BLaER1 treated with 17β-estradiol and CSF1 and Interleukin-3, amounts not matched to agents 10 nM and 100 nM (cell line): Measurements from ENCODE around the gene STRADB.

Experiments
- H3K27ac ChIP-seq, 11 experiments: shearing (Covaris generic); formaldehyde crosslinking; 2 replicates each; pipeline ENCODE4 v1.8.1; 2022
- H3K27me3 ChIP-seq, 11 experiments: shearing (Covaris generic); formaldehyde crosslinking; 2 replicates each; pipeline ENCODE4 v1.8.1; 2022
- H3K36me3 ChIP-seq, 11 experiments: shearing (Covaris generic); formaldehyde crosslinking; 2 replicates each; pipeline ENCODE4 v1.8.1; 2022
- H3K4me1 ChIP-seq, 10 experiments: shearing (Covaris generic); formaldehyde crosslinking; 2 replicates each; pipeline ENCODE4 v1.8.1; 2022
- H3K4me2 ChIP-seq, 11 experiments: shearing (Covaris generic); formaldehyde crosslinking; 2 replicates each; pipeline ENCODE4 v1.8.1; 2022
- H3K4me3 ChIP-seq, 10 experiments: shearing (Covaris generic); formaldehyde crosslinking; 2 replicates each; pipeline ENCODE4 v1.8.1; 2022
- H3K9ac ChIP-seq, 11 experiments: shearing (Covaris generic); formaldehyde crosslinking; 2 replicates each; pipeline ENCODE4 v1.8.1; 2022
- H3K9me3 ChIP-seq, 11 experiments: shearing (Covaris generic); formaldehyde crosslinking; replicated peaks in 1 of 11; 2 replicates each; pipeline ENCODE4 v1.8.1; 2022
- H4K20me1 ChIP-seq, 11 experiments: shearing (Covaris generic); formaldehyde crosslinking; 2 replicates each; pipeline ENCODE4 v1.8.1; 2022
- Cebpa-rat ChIP-seq, 11 experiments: shearing (Covaris generic); IDR thresholded peaks; 2 replicates each; pipeline ENCODE4 v1.8.1; 2022

Gene STRADB

GRCh38 chr2:201490291-201490690, 38.8 kb downstream of the STRADB start:
- Histone ChIP-seq H3K36me3 (no peaks in the 10 kb centered on the region), H3K4me3 (no peak overlapping the region), H3K9ac (no peak overlapping the region), H3K27me3 (no peaks in the 10 kb centered on the region), H3K27ac (no peak overlapping the region), H3K4me2 (no peak overlapping the region), H3K4me1 (peaks cover 0 to 6% (median 0%) of the 10 kb centered on the region in 10 experiments; a peak in 2 of 20 replicates), H3K9me3 (no peaks in the 10 kb centered on the region), H4K20me1 (no peaks in the 10 kb centered on the region)
- TF ChIP-seq Cebpa-rat (IDR thresholded peaks at IDR 0.05): no peak

DNA sequence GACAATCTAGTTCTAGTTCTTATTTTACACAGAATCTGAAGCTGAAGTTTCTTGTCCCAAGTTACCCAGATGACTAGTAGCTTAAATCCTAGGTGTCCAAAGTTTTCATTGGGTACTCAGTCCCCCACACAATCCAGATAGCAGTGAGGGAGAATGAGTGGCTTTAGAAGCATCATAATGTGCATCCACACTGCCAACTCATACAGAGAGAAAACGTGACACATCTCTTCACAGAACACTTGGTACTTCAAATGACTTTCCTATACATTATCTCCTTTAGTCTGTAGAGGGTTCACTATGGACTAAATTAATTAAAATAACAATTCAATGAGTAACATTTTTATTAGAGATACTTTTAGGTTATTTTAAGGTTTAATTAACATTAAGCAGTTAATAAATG, 45.2 kb downstream of the STRADB start:
- Histone ChIP-seq H3K9ac (no peak overlapping the region), H3K4me3 (no peak overlapping the region), H3K27me3 (no peaks in the 10 kb centered on the region), H3K9me3 (peaks cover 1 to 4% (median 3%) of the 10 kb centered on the region in 11 experiments; a peak in 17 of 22 replicates), H3K27ac (no peak overlapping the region), H4K20me1 (no peaks in the 10 kb centered on the region), H3K4me2 (no peak overlapping the region), H3K4me1 (no peaks in the 10 kb centered on the region), H3K36me3 (no peaks in the 10 kb centered on the region)
- no peak for TF ChIP-seq Cebpa-rat (IDR thresholded peaks at IDR 0.05)

DNA sequence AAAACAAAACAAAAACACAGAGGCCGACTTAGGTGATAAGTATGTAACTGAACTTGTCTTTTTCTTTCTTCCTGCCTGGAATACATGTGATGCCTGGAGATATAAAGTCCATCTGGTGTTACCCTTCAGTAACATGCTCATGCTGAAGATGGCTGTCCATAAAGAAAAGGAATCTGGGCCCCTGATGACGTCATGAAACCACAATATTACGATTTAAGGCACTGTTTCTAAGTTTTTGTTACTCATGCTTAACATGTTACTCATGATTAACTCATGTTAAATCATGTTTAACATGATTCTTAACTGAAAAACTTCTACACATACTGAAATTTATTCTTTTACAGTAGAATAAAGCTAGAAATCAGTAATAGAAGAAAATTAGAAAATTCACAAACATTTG, 49.0 kb downstream of the STRADB start:
- Histone ChIP-seq H3K9me3 (peaks cover 30 to 41% (median 33%) of the 10 kb centered on the region in 11 experiments), H3K4me3 (no peak overlapping the region), H3K4me1 (no peaks in the 10 kb centered on the region), H4K20me1 (no peaks in the 10 kb centered on the region), H3K27ac (no peak overlapping the region), H3K36me3 (no peaks in the 10 kb centered on the region; a peak in 2 of 22 replicates), H3K27me3 (no peaks in the 10 kb centered on the region), H3K9ac (no peak overlapping the region), H3K4me2 (no peak overlapping the region)
- no peak for TF ChIP-seq Cebpa-rat (IDR thresholded peaks at IDR 0.05)

GRCh38 chr2:201502713-201503112, 51.2 kb downstream of the STRADB start:
- Histone ChIP-seq H3K9me3 (peaks cover 30 to 51% (median 36%) of the 10 kb centered on the region in 11 experiments), H3K36me3 (no peaks in the 10 kb centered on the region; a peak in 2 of 22 replicates), H4K20me1 (no peaks in the 10 kb centered on the region), H3K4me1 (no peaks in the 10 kb centered on the region), H3K27me3 (no peaks in the 10 kb centered on the region), H3K4me3 (no peak overlapping the region), H3K4me2 (no peak overlapping the region), H3K9ac (no peak overlapping the region), H3K27ac (no peak overlapping the region)
- no peak for TF ChIP-seq Cebpa-rat (IDR thresholded peaks at IDR 0.05)

GRCh38 chr2:201507725-201508124, 56.2 kb downstream of the STRADB start:
- no peak overlapping the region for H3K9ac ChIP-seq
- peaks cover 17 to 43% (median 25%) of the 10 kb centered on the region in 11 experiments for H3K9me3 ChIP-seq
- no peaks in the 10 kb centered on the region for H4K20me1 ChIP-seq
- no peaks in the 10 kb centered on the region for H3K27me3 ChIP-seq
- H3K4me2 ChIP-seq: no peak overlapping the region
- no peaks in the 10 kb centered on the region; a peak in 2 of 22 replicates for H3K36me3 ChIP-seq
- no peak overlapping the region for H3K27ac ChIP-seq
- no peaks in the 10 kb centered on the region for H3K4me1 ChIP-seq
- no peak for TF ChIP-seq Cebpa-rat (IDR thresholded peaks at IDR 0.05)
- H3K4me3 ChIP-seq: no peak overlapping the region

- Histone ChIP-seq H3K9me3 (0 out of 22 replicates have a peak, but pooled peaks cover 0 to 6% (median 0%) of the 10 kb centered on the region in 11 experiments), H3K27ac (no peak overlapping the region), H3K9ac (no peak overlapping the region), H4K20me1 (no peaks in the 10 kb centered on the region), H3K4me2 (no peak overlapping the region), H3K4me3 (no peak overlapping the region), H3K27me3 (no peaks in the 10 kb centered on the region), H3K36me3 (no peaks in the 10 kb centered on the region), H3K4me1 (no peaks in the 10 kb centered on the region)
- no peak for TF ChIP-seq Cebpa-rat (IDR thresholded peaks at IDR 0.05)
Measured at GRCh38 chr2:201513271-201513670, 61.7 kb downstream of the STRADB start.

DNA sequence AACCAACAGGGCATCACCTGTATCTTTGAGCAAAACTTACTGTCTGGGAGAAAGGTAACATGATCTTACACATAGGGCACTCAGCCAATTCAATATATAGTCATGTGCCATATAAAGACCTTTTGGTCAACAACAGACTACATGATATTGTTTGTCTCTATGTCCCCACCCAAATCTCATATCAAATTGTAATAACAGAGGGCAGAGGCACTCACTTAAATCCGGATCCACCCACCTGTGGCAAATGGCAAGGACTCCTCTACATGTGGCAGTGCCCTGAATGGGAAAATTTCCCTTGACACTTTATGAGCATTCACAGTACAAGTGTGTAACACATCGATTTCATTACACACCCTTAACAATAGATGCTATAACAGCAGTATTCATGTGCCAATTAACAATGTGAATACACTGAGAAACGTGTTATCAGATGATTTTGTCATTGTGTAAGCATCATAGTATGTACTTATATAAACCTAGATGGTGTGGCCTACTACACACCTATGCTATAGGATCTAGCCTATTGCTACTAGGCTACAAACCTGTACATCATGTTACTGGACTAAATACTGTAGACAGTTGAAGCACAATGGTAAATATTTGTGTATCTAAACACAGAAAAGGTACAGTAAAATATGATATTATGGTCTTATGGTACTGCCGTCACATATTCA, 64.2 kb downstream of the STRADB start:
- H3K9ac ChIP-seq: no peak overlapping the region
- no peak overlapping the region for H3K4me2 ChIP-seq
- H3K36me3 ChIP-seq: 0 out of 22 replicates have a peak, but pooled peaks cover 0 to 2% (median 0%) of the 10 kb centered on the region in 11 experiments
- no peaks in the 10 kb centered on the region for H4K20me1 ChIP-seq
- TF ChIP-seq Cebpa-rat (IDR thresholded peaks at IDR 0.05): no peak
- no peak overlapping the region for H3K27ac ChIP-seq
- no peak overlapping the region for H3K4me3 ChIP-seq
- no peaks in the 10 kb centered on the region for H3K27me3 ChIP-seq
- H3K4me1 ChIP-seq: no peaks in the 10 kb centered on the region
- peaks cover 0 to 19% (median 11%) of the 10 kb centered on the region in 11 experiments; a peak in 17 of 22 replicates for H3K9me3 ChIP-seq

- Histone ChIP-seq H3K9ac (no peak overlapping the region), H3K4me1 (no peaks in the 10 kb centered on the region), H3K27ac (no peak overlapping the region), H3K4me3 (no peak overlapping the region), H4K20me1 (no peaks in the 10 kb centered on the region), H3K4me2 (no peak overlapping the region), H3K9me3 (peaks cover under 1 to 19% (median 11%) of the 10 kb centered on the region in 11 experiments; a peak in 19 of 22 replicates), H3K27me3 (no peaks in the 10 kb centered on the region), H3K36me3 (0 out of 22 replicates have a peak, but pooled peaks cover 0 to 2% (median 0%) of the 10 kb centered on the region in 11 experiments)
- no peak for TF ChIP-seq Cebpa-rat (IDR thresholded peaks at IDR 0.05)
Measured at GRCh38 chr2:201517094-201517493, 65.6 kb downstream of the STRADB start.

GRCh38 chr2:201520201-201520600, 68.7 kb downstream of the STRADB start:
- H3K4me1 ChIP-seq: peaks cover 0 to 5% (median 0%) of the 10 kb centered on the region in 10 experiments; a peak in 4 of 20 replicates
- no peak overlapping the region for H3K4me3 ChIP-seq
- TF ChIP-seq Cebpa-rat (IDR thresholded peaks at IDR 0.05): no peak
- no peaks in the 10 kb centered on the region for H3K27me3 ChIP-seq
- H3K27ac ChIP-seq: no peak overlapping the region
- H3K9me3 ChIP-seq: peaks cover 30 to 50% (median 42%) of the 10 kb centered on the region in 11 experiments
- no peak overlapping the region for H3K9ac ChIP-seq
- no peaks in the 10 kb centered on the region for H4K20me1 ChIP-seq
- H3K4me2 ChIP-seq: no peak overlapping the region
- H3K36me3 ChIP-seq: 0 out of 22 replicates have a peak, but pooled peaks cover 0 to 2% (median 0%) of the 10 kb centered on the region in 11 experiments

- Histone ChIP-seq H3K4me2 (no peak overlapping the region), H3K9ac (no peak overlapping the region), H3K27ac (no peak overlapping the region), H4K20me1 (no peaks in the 10 kb centered on the region), H3K4me3 (no peak overlapping the region), H3K4me1 (peaks cover 0 to 9% (median 0%) of the 10 kb centered on the region in 10 experiments; a peak in 4 of 20 replicates), H3K9me3 (peaks cover 48 to 70% (median 59%) of the 10 kb centered on the region in 11 experiments), H3K36me3 (0 out of 22 replicates have a peak, but pooled peaks cover 0 to 2% (median 0%) of the 10 kb centered on the region in 11 experiments), H3K27me3 (no peaks in the 10 kb centered on the region)
- no peak for TF ChIP-seq Cebpa-rat (IDR thresholded peaks at IDR 0.05)
Measured at GRCh38 chr2:201522965-201523364, 71.4 kb downstream of the STRADB start.
